Heart left ventricle (tissue), 16 donors: ENCODE results near the gene MINDY4. TPM values are rescaled to one million over a fixed set of nuclear protein-coding genes. Genes with fewer than 3 reads are reported as not detected.

ENCODE experiments used
- ATAC-seq, 4 donors: fragments of 200-7000 bp; cut with Tn5 transposase; one replicate each; pipeline ENCODE4 v1.9.1; 2020 to 2022; ENCODE audit warnings: moderate library complexity in 4 of 4, mild to moderate bottlenecking in 3 of 4, moderate number of reproducible peaks in 1 of 4
- DNase-seq, 5 donors: peaks; one replicate each; pipeline ENCODE4 v3.0.0-alpha.2; 2020
- H3K27ac ChIP-seq, 12 donors: fragments of 200-600 bp; sonication (generic) in 4 of 12; one replicate each; pipeline versions ENCODE4 v1.5.0 to v1.8.0; 2016 to 2022; ENCODE audit warnings: mild to moderate bottlenecking in 2 of 12
- H3K27me3 ChIP-seq, 9 donors: fragments of 200-600 bp; sonication (generic) in 2 of 9; one replicate each; pipeline versions ENCODE4 v1.5.1 to v1.8.0; 2016 to 2022; ENCODE audit warnings: mild to moderate bottlenecking in 3 of 9
- H3K36me3 ChIP-seq, 9 donors: fragments of 200-600 bp; sonication (generic) in 2 of 9; one replicate each; pipeline versions ENCODE4 v1.5.0 to v1.8.0; 2018 to 2022; ENCODE audit warnings: mild to moderate bottlenecking in 2 of 9
- H3K4me1 ChIP-seq, 12 donors: fragments of 200-600 bp; sonication (generic) in 4 of 12; one replicate each; pipeline versions ENCODE4 v1.5.0 to v1.8.0; 2016 to 2022; ENCODE audit warnings: mild to moderate bottlenecking in 3 of 12
- H3K4me3 ChIP-seq, 12 donors: fragments of 200-600 bp; sonication (generic) in 4 of 12; one replicate each; pipeline versions ENCODE4 v1.5.0 to v1.8.0; 2017 to 2022; ENCODE audit warnings: mild to moderate bottlenecking in 9 of 12, moderate library complexity in 4 of 12
- H3K9me3 ChIP-seq, 12 donors: fragments of 200-600 bp; sonication (generic) in 4 of 12; one replicate each; pipeline versions ENCODE4 v1.5.0 to v1.8.0; 2016 to 2022; ENCODE audit warnings: mild to moderate bottlenecking in 1 of 12
- POLR2A ChIP-seq, 2 donors: fragments of 450-650 bp; IDR thresholded peaks; one replicate each; pipeline ENCODE4 v1.6.1; 2017; ENCODE audit warnings: antibody characterized with exemption in 2 of 2, mild to moderate bottlenecking in 2 of 2, moderate library complexity in 2 of 2
- WGBS, 4 donors: extraction: QIAGEN DNeasy Blood & Tissue Kit in 2 of 4; methylation state at CpG; one replicate each; pipeline versions ENCODE4 v1.1.5 to v1.1.7; 2013 to 2018; 5-methylcytosine and 5-hydroxymethylcytosine counted together
- intact Hi-C, 10 donors: fragments of 100-400 bp; cut with DNase I; formaldehyde crosslinking; loops; one replicate each; pipeline versions ENCODE4 v1.11.1 to v1.14.2; 2022
- polyA plus RNA-seq, 2 donors: library from polyadenylated mRNA; stranded (reverse); fragments of 200-250 nt; gene quantifications; one replicate each; pipeline ENCODE4 v1.2.3, GENCODE V29; 2013
- total RNA-seq, 9 donors: library from RNA; depleted of rRNA in 2 of 9; stranded (reverse); fragments of >200 nt in 2 of 9; fragmentation: NEBNext Ultra II Directional in 3 of 9; extraction: Animal tissue kit (Norgen Biotek cat#: 25700) in 3 of 9; gene quantifications; one replicate each; pipeline versions ENCODE4 v1.1.0 to v1.2.4, GENCODE V29; 2016 to 2023
- TF ChIP-seq, protein P1 (sequence below), 12 donors: fragments of 200-600 bp; sonication (generic) in 4 of 12; IDR thresholded peaks; one replicate each; pipeline versions ENCODE4 v1.5.0 to v1.8.0; 2018 to 2022; ENCODE audit warnings: antibody characterized with exemption in 12 of 12, mild to moderate bottlenecking in 5 of 12
- donor health status: ischemic (EF 13 %, LVEDD 7.1; RV severe dilation, severe dysfunction).
- donor health status: healthy with polysubstance abuse.
- donor health status: DM: no; HTN: yes; CAD: no.
- donor health status: DM: no; HTN: no; CAD: no.
- donor health status: ischemic (EF 25% LVEDD 6.9; RV normal size, moderate dysfunction).
- donor health status: ischemic (EF 25% LVEDD 5.7; RV mildly dilated, moderate dysfunction).
- donor health status: healthy.
- donor health status: DM: yes; HTN: yes; CAD: no.
- donor health status: ischemic (EF 35%, LVEDD 5.7; RV mildly dilated, moderate dysfunction).
- donor health status: nonischemic (EF 11% LVEDD 7.7; RV severe dilation, severe dysfunction).
- donor health status: DM: yes; HTN: yes; CAD: no.
- donor health status: PGD.
- donor health status: ischemic (EF 29% LVEDD 5.4; RV normal size, mild dysfunction).
- donor health status: nonischemic (EF 23%, LVEDD 6.1; RV moderate dilation, normal function).

MINDY4 gene
- total and polyA plus RNA-seq, 11 donors, result 1.3 to 6.0 (median 2.9) TPM

DNA sequence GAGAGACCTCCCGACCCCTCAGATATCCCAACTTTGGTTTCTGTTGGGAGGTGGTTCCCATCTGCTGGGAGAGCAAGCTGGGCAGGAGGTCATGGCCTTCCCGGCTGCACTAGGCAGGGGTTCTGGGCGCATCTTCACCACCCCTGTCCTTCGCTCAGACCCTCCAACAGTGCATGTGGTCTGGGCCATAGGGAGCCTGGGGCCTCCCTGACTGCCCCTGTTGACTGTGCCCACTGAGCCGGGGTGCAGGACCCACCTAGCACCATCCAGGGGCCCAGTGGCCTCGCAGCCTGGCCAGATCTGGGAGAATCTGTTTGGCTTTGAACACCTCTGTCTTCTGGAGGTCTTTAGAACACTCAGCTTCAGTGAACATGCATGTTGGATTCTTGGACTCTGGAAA is 38.0 kb upstream of the MINDY4 start:
- Histone ChIP-seq H3K27me3 (no peaks in the 10 kb centered on the region), H3K36me3 (no peaks in the 10 kb centered on the region), H3K4me1 (peaks cover 0 to 1% (median 0%) of the 10 kb centered on the region in 12 donors), H3K9me3 (no peaks in the 10 kb centered on the region), H3K27ac (no peak overlapping the region), H3K4me3 (no peak overlapping the region)
- 96 to 100% (median 98%) methylated on average over 4 to 6 of the region's 6 CpGs for WGBS, 4 donors
- TF ChIP-seq POLR2A (IDR thresholded peaks at IDR 0.05), result no peak
- TF ChIP-seq, protein P1, sequence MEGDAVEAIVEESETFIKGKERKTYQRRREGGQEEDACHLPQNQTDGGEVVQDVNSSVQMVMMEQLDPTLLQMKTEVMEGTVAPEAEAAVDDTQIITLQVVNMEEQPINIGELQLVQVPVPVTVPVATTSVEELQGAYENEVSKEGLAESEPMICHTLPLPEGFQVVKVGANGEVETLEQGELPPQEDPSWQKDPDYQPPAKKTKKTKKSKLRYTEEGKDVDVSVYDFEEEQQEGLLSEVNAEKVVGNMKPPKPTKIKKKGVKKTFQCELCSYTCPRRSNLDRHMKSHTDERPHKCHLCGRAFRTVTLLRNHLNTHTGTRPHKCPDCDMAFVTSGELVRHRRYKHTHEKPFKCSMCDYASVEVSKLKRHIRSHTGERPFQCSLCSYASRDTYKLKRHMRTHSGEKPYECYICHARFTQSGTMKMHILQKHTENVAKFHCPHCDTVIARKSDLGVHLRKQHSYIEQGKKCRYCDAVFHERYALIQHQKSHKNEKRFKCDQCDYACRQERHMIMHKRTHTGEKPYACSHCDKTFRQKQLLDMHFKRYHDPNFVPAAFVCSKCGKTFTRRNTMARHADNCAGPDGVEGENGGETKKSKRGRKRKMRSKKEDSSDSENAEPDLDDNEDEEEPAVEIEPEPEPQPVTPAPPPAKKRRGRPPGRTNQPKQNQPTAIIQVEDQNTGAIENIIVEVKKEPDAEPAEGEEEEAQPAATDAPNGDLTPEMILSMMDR (IDR thresholded peaks at IDR 0.05), result no peak
- ATAC-seq (no peak), DNase-seq (no peak)
- intact Hi-C loops, result loop anchor here in 3 of 10 donors (10.0 kb wide), 2 partner anchors 108 to 118 kb away; no protein-coding TSS in a partner anchor

DNA sequence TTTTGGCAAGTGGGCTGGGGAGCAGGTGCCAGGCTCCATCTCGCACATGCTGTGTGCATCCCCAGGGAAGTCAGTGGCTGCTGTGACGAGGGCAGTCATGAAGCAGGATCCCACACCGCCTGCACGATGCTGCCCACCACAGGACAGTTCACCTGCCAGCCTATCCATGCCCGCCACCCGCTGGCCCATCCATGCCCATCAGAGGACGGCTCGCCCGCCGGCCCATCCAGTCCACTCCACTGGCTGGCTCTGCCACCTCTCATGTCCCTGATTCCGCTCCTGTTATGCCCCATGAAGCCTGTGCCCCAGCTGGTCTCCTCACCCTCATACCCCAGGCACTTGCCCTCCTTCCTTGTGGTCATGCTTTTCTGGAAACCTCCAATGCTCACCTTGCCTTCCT is 37.5 kb upstream of the MINDY4 start:
- DNase-seq (no peak), ATAC-seq (no peak)
- intact Hi-C loops, result loop anchor here in 3 of 10 donors (10.0 kb wide), 2 partner anchors 109 to 119 kb away; no protein-coding TSS in a partner anchor
- Histone ChIP-seq H3K36me3 (no peaks in the 10 kb centered on the region), H3K4me3 (no peak overlapping the region), H3K27me3 (no peaks in the 10 kb centered on the region), H3K4me1 (peaks cover 0 to 5% (median 0%) of the 10 kb centered on the region in 12 donors), H3K27ac (no peak overlapping the region), H3K9me3 (no peaks in the 10 kb centered on the region)
- TF ChIP-seq POLR2A (IDR thresholded peaks at IDR 0.05), result no peak
- TF ChIP-seq, protein P1 (IDR thresholded peaks at IDR 0.05), result no peak
- 92 to 96% (median 95%) methylated on average over 11 of the region's 11 CpGs for WGBS, 4 donors

DNA sequence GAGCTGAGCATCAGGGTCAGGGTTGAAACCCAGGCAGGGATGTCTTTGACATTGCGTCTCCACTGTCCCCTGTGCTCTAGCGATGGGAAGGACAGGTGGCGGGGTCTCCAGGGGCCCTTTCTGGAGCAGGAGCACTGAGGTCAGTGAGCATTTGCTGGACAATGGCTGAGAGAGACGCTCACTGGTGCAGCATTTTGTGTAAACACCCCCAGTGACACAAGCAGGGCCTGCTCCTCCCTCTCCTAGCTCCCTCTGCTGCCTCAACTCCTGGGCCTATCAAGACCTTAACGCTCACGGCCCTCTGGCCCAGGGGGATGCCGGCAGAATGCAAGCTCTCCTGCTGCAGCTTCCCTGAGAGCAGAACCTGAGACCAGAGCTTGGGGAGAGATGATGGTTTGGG is 36.7 kb upstream of the MINDY4 start:
- Histone ChIP-seq H3K4me3 (no peak overlapping the region), H3K4me1 (peaks cover 0 to 5% (median 0%) of the 10 kb centered on the region in 12 donors), H3K36me3 (no peaks in the 10 kb centered on the region), H3K9me3 (no peaks in the 10 kb centered on the region), H3K27me3 (no peaks in the 10 kb centered on the region), H3K27ac (no peak overlapping the region)
- intact Hi-C loops, result loop anchor here in 3 of 10 donors (10.0 kb wide), 2 partner anchors 110 to 120 kb away; no protein-coding TSS in a partner anchor
- TF ChIP-seq, protein P1 (IDR thresholded peaks at IDR 0.05), result no peak
- TF ChIP-seq POLR2A (IDR thresholded peaks at IDR 0.05), result no peak
- 81 to 89% (median 86%) methylated on average over 5 to 7 of the region's 7 CpGs for whole genome bisulfite sequencing, 4 donors
- ATAC-seq (no peak), DNase-seq (no peak)

DNA sequence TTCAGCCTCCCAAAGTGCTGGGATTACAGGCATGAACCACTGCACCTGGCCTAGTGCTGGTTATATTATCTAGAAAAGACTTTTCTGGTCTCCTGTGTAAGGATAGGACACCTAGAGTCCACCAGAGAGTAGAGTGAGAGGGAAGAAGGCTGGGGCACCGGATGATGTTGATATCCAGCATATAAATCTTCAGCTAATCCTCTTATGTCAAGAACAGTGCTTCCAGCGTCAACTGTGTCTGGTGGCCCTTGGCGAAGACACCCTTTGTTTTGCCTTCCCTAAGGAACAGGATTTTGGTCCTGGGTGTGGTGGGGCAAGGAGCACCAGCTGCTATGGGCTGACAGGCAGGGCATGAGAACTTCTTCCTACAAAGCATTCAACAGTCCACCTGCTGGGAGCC is 35.6 kb upstream of the MINDY4 start:
- intact Hi-C loops, result loop anchor here in 8 of 10 donors (5.0 to 10.0 kb wide), 6 partner anchors 33 to 121 kb away; partner anchors contain the start of gene CRHR2 (in 2 of the 8)

More for the DNA sequence above, 35.6 kb upstream of the MINDY4 start:
- no peak for DNase-seq
- H3K27ac ChIP-seq, result no peak overlapping the region
- H3K4me1 ChIP-seq, result peaks cover 0 to 5% (median 0%) of the 10 kb centered on the region in 12 donors
- H3K36me3 ChIP-seq, result no peaks in the 10 kb centered on the region
- no peak for TF ChIP-seq POLR2A (IDR thresholded peaks at IDR 0.05)
- TF ChIP-seq, protein P1 (IDR thresholded peaks at IDR 0.05), result no peak
- 96 to 100% (median 97%) methylated on average over 3 of the region's 3 CpGs for WGBS, 4 donors
- no peak for ATAC-seq
- no peaks in the 10 kb centered on the region for H3K27me3 ChIP-seq
- H3K4me3 ChIP-seq, result no peak overlapping the region
- no peaks in the 10 kb centered on the region for H3K9me3 ChIP-seq
